Naive thymus-derived CD4-positive, alpha-beta T cell (primary cell): ENCODE measurements around the gene CCDC174. TPM values are rescaled to one million over a fixed set of nuclear protein-coding genes. Genes with fewer than 3 reads are reported as not detected.
"Not testable (repeated sequence)": the region's sequence is repeated elsewhere in the genome, so short reads cannot be mapped to it uniquely, and the experiment has no call there.

Experiments
- ATAC-seq: fragments of 150-1000 bp; cut with Tn5 transposase; 2 replicates; pipeline ENCODE4 v1.10.0; 2021; ENCODE audit warnings: mild to moderate bottlenecking, moderate library complexity
- CTCF ChIA-PET: fragments of 350-600 bp; sonication (Branson Sonifier 250); formaldehyde crosslinking; loops from one replicate; lab custom pipeline; 2021; ENCODE audit warnings: antibody characterized with exemption; lab: Charles Lee
- POLR2A ChIA-PET: fragments of 350-600 bp; sonication (Branson Sonifier 250); formaldehyde crosslinking; loops from one replicate; lab custom pipeline; 2021; ENCODE audit warnings: antibody characterized with exemption, inconsistent platforms; lab: Charles Lee
- DNase-seq, 9 donors: peaks; one replicate each; pipeline versions ENCODE4 v3.0.0 to v3.0.0-alpha.2; 2020 to 2022; ENCODE audit warnings: mixed read lengths in 1 of 9
- H3K27ac ChIP-seq: one replicate; pipeline ENCODE4 v1.7.0; 2013; ENCODE audit warnings: mild to moderate bottlenecking, low read depth, low read length, moderate library complexity
- H3K27me3 ChIP-seq, 2 donors: one replicate each; pipeline ENCODE4 v1.7.0; 2013; ENCODE audit warnings: low read length in 2 of 2, mild to moderate bottlenecking in 2 of 2, moderate library complexity in 2 of 2; ENCODE audit not compliant: control insufficient read depth in 2 of 2, insufficient read depth in 2 of 2
- H3K36me3 ChIP-seq, 3 experiments: 1 replicate in 2 of 3; 2 replicates in 1 of 3; pipeline ENCODE4 v1.7.0; 2013; ENCODE audit warnings: low read length in 3 of 3, mild to moderate bottlenecking in 3 of 3, moderate library complexity in 1 of 3; ENCODE audit not compliant: insufficient read depth in 3 of 3, control insufficient read depth in 2 of 3
- H3K4me1 ChIP-seq, 2 donors: one replicate each; pipeline ENCODE4 v1.7.0; 2013; ENCODE audit warnings: low read length in 2 of 2, mild to moderate bottlenecking in 2 of 2, moderate library complexity in 1 of 2; ENCODE audit not compliant: control insufficient read depth in 2 of 2, insufficient read depth in 2 of 2
- H3K4me3 ChIP-seq: 2 replicates; pipeline ENCODE4 v1.7.0; 2013; ENCODE audit warnings: mild to moderate bottlenecking, low read length
- H3K9me3 ChIP-seq, 3 experiments: 1 replicate in 2 of 3; 2 replicates in 1 of 3; pipeline ENCODE4 v1.7.0; 2013; ENCODE audit warnings: low read length in 3 of 3; ENCODE audit not compliant: control insufficient read depth in 2 of 3
- H3K27ac Mint-ChIP-seq, 9 donors: one replicate each; pipeline ENCODE4 v1.8.0; 2020 to 2022; ENCODE audit warnings: mixed read lengths in 9 of 9, mild to moderate bottlenecking in 8 of 9, moderate library complexity in 5 of 9, inconsistent platforms in 2 of 9
- H3K27me3 Mint-ChIP-seq, 5 donors: one replicate each; pipeline ENCODE4 v1.8.0; 2021 to 2022; ENCODE audit warnings: mixed read lengths in 5 of 5, mild to moderate bottlenecking in 1 of 5
- H3K36me3 Mint-ChIP-seq, 5 donors: one replicate each; pipeline ENCODE4 v1.8.0; 2020 to 2022; ENCODE audit warnings: mixed read lengths in 5 of 5, mild to moderate bottlenecking in 3 of 5, inconsistent platforms in 1 of 5
- H3K4me1 Mint-ChIP-seq, 7 donors: one replicate each; pipeline ENCODE4 v1.8.0; 2020 to 2022; ENCODE audit warnings: mixed read lengths in 7 of 7, mild to moderate bottlenecking in 3 of 7, inconsistent platforms in 1 of 7
- H3K4me3 Mint-ChIP-seq, 10 donors: one replicate each; pipeline ENCODE4 v1.8.0; 2020 to 2022; ENCODE audit warnings: mild to moderate bottlenecking in 10 of 10, mixed read lengths in 10 of 10, moderate library complexity in 6 of 10, inconsistent platforms in 2 of 10
- H3K9me3 Mint-ChIP-seq, 11 donors: one replicate each; pipeline ENCODE4 v1.8.0; 2020 to 2022; ENCODE audit warnings: mixed read lengths in 11 of 11, mild to moderate bottlenecking in 4 of 11, inconsistent platforms in 1 of 11, moderate library complexity in 1 of 11
- intact Hi-C, 2 donors: fragments of 100-400 bp; cut with micrococcal nuclease; formaldehyde crosslinking; loops; one replicate each; pipeline ENCODE4 v1.15.1; 2023
- polyA plus RNA-seq, 2 donors: library from polyadenylated mRNA; unstranded; fragments of 300-500 nt; fragmentation: Illumina TruSeq; gene quantifications; one replicate each; pipeline ENCODE4 v1.2.3, GENCODE V29; 2021
- total RNA-seq, 6 experiments: library from RNA in 5 of 6; stranded (reverse) in 5 of 6; gene quantifications; 1 replicate in 5 of 6; 2 replicates in 1 of 6; pipeline ENCODE4 v1.2.3 and lab custom pipeline; 2021 to 2026

The CCDC174 gene
- total and polyA plus RNA-seq, 7 experiments from 2014 or later = 18.3 to 59.2 (median 25.1) TPM

DNA sequence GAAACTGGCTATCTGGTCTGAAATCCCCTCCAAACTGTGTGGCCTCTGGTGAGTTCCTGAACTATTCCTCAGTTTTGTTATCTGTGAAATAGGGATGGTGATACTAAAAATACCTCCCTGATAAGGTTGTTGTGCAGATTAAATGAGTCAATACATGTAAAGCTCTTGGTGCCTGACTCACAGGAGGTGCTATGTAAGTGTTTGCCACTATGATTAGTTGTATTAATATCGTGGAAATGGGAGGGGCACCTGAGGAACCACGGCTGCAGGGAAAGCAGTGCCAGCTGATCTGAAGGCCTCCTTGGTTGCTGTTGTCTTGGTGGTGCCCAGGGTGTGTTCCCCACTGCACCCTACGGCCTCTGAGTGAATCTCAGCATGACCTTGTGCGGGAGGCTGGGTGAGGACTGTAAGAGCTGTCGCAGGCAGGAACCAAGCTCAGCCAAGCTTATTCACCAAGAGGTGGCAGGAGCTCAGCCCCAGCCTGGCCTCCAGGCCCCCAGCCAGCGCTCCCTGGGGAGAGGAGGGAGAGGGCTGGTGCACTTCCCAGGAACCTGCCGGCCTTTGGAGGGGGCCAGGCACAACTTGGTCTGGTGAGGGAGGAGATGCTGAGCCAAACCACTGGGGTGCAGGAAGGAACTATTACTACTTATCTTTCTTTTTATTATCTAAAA is 44.8 kb upstream of the CCDC174 start:
- intact Hi-C loops = no loop called here
- POLR2A ChIA-PET = no interaction called here

DNA sequence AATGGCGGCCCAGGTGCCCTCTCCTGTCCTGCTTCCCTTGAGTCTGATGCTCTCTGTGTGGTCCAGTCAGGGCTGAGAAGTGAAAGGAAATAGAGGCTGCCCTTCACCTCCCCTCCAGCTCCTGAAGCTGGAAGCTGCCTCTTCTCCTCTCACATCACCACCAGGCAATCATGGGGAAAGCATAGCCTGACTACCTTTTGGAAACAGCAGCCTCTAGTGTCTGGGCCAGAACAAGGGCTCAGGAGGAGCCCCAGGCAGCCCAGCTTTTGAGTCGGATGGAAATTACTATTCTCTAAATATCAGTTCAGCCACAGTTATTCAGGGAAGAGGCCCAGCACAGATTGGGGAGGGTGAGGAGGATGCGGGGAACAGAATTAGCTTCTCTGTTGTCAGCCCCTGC is 43.3 kb upstream of the CCDC174 start:
- H3K27ac ChIP-seq = no peak overlapping the region
- H3K4me1 Mint-ChIP-seq = peaks cover 0 to 1% (median 0%) of the 10 kb centered on the region in 7 donors
- H3K9me3 Mint-ChIP-seq = peaks cover 0 to 5% (median under 1%) of the 10 kb centered on the region in 11 donors
- POLR2A ChIA-PET = no interaction called here
- H3K4me3 Mint-ChIP-seq = no peak overlapping the region
- no peaks in the 10 kb centered on the region for H3K9me3 ChIP-seq
- ATAC-seq (no peak), DNase-seq (no peak)
- H3K27ac Mint-ChIP-seq = no peak overlapping the region
- H3K4me3 ChIP-seq = no peak overlapping the region
- peaks cover 44 to 66% (median 53%) of the 10 kb centered on the region in 5 donors for H3K27me3 Mint-ChIP-seq
- intact Hi-C loops = no loop called here
- no peaks in the 10 kb centered on the region for H3K4me1 ChIP-seq
- CTCF ChIA-PET = no interaction called here
- no peaks in the 10 kb centered on the region for H3K36me3 ChIP-seq
- peaks cover 1 to 7% (median 2%) of the 10 kb centered on the region in 5 donors for H3K36me3 Mint-ChIP-seq
- H3K27me3 ChIP-seq = no peaks in the 10 kb centered on the region

More for the DNA sequence above, 44.8 kb upstream of the CCDC174 start:
- Histone ChIP-seq H3K27ac (no peak overlapping the region), H3K36me3 (no peaks in the 10 kb centered on the region), H3K4me3 (no peak overlapping the region), H3K4me1 (no peaks in the 10 kb centered on the region), H3K27me3 (no peaks in the 10 kb centered on the region), H3K9me3 (no peaks in the 10 kb centered on the region)
- ATAC-seq = no peak
- peaks cover 47 to 66% (median 51%) of the 10 kb centered on the region in 5 donors for H3K27me3 Mint-ChIP-seq
- peaks cover 0 to 5% (median 0%) of the 10 kb centered on the region in 7 donors for H3K4me1 Mint-ChIP-seq
- no peak overlapping the region for H3K27ac Mint-ChIP-seq
- CTCF ChIA-PET = no interaction called here
- H3K4me3 Mint-ChIP-seq = no peak overlapping the region
- DNase-seq = no peak
- peaks cover 3 to 9% (median 4%) of the 10 kb centered on the region in 5 donors for H3K36me3 Mint-ChIP-seq
- H3K9me3 Mint-ChIP-seq = peaks cover 0 to 7% (median 3%) of the 10 kb centered on the region in 11 donors

DNA sequence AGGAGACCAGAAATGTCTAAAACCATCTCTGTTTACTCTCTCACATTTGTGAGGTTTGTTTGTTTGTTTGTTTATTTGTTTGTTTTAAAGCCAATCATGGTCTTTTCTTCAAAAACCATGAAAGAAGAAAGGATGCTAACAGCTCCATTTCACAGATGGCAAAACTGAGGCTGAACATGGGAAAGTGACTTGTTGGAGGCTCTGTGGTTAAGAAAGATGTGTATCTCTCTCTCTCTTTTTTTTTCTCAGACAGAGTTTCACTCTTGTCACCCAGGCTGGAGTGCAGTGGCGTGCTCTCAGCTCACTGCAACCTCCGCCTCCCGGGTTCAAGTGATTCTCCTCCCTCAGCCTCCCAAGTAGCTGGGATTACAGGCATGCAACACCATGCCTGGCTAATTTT is 42.5 kb upstream of the CCDC174 start:
- H3K4me1 Mint-ChIP-seq, ATAC-seq, H3K9me3 Mint-ChIP-seq, H3K27ac Mint-ChIP-seq, H3K4me3 Mint-ChIP-seq, intact Hi-C loops, H3K9me3 ChIP-seq, POLR2A ChIA-PET, H3K27me3 ChIP-seq, H3K36me3 ChIP-seq, H3K27ac ChIP-seq, H3K36me3 Mint-ChIP-seq, H3K4me1 ChIP-seq, H3K4me3 ChIP-seq, DNase-seq: not testable (repeated sequence)
- H3K27me3 Mint-ChIP-seq = peaks cover 37 to 58% (median 51%) of the 10 kb centered on the region in 5 donors
- CTCF ChIA-PET = interaction anchor here (0.6 kb wide), 1 partner anchor 227 kb away, joined by 4 read pairs; no protein-coding TSS in a partner anchor

DNA sequence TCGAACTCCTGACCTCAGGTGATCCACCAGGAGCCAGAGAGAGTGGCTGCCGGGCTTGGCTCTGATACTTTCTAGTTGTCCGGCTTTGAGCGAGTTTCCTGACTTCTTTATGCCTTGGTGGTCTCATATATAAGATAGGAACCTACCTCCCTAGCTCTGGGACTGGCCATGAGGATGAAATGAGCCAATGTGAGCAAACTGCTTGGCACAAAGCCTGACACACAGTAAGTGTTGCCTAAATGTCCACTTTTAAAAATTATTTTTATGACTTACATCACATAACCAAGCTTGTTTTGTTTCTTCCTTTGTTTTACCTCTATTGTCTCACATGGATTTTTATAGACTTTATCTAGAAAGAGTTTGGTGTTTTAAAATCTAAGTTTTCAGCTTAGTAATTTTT is 42.1 kb upstream of the CCDC174 start:
- H3K27me3 Mint-ChIP-seq = peaks cover 38 to 55% (median 46%) of the 10 kb centered on the region in 5 donors
- Histone ChIP-seq H3K9me3 (no peaks in the 10 kb centered on the region), H3K27ac (no peak overlapping the region), H3K4me3 (no peak overlapping the region), H3K4me1 (no peaks in the 10 kb centered on the region), H3K36me3 (no peaks in the 10 kb centered on the region), H3K27me3 (no peaks in the 10 kb centered on the region)
- POLR2A ChIA-PET = no interaction called here
- H3K9me3 Mint-ChIP-seq = no peaks in the 10 kb centered on the region
- CTCF ChIA-PET = no interaction called here
- no peak overlapping the region for H3K4me3 Mint-ChIP-seq
- H3K36me3 Mint-ChIP-seq = no peaks in the 10 kb centered on the region
- intact Hi-C loops = no loop called here
- no peak overlapping the region for H3K27ac Mint-ChIP-seq
- no peaks in the 10 kb centered on the region for H3K4me1 Mint-ChIP-seq
- no peak for DNase-seq
- ATAC-seq = no peak

DNA sequence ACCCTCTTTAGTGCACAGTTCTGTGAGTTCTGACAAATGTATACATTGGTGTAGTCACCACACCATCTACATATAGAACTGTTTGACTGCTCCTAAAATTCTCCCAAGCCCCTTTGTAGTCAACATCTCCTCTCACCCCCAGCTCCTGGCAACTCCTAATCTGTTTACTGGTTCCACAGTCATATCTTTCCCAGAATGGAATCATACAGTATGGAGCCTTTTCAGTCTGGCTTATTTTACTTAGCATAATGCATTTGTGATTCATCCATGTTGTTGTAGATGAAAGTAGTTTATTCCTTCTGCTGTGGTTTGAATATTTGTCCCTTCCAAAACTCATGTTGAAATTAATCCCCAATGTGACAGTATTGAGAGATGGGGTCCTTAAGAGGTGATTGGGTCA is 41.6 kb upstream of the CCDC174 start:
- no peaks in the 10 kb centered on the region for H3K27me3 ChIP-seq
- no peak overlapping the region for H3K4me3 ChIP-seq
- DNase-seq (no peak), ATAC-seq (no peak)
- H3K36me3 ChIP-seq = no peaks in the 10 kb centered on the region
- no peaks in the 10 kb centered on the region for H3K4me1 ChIP-seq
- no peak overlapping the region for H3K4me3 Mint-ChIP-seq
- H3K27ac Mint-ChIP-seq = no peak overlapping the region
- POLR2A ChIA-PET = no interaction called here
- peaks cover 37 to 55% (median 43%) of the 10 kb centered on the region in 5 donors for H3K27me3 Mint-ChIP-seq
- H3K36me3 Mint-ChIP-seq = no peaks in the 10 kb centered on the region
- H3K27ac ChIP-seq = no peak overlapping the region
- H3K9me3 ChIP-seq = no peaks in the 10 kb centered on the region
- no peaks in the 10 kb centered on the region for H3K4me1 Mint-ChIP-seq
- intact Hi-C loops = no loop called here
- no peaks in the 10 kb centered on the region for H3K9me3 Mint-ChIP-seq
- CTCF ChIA-PET = no interaction called here

DNA sequence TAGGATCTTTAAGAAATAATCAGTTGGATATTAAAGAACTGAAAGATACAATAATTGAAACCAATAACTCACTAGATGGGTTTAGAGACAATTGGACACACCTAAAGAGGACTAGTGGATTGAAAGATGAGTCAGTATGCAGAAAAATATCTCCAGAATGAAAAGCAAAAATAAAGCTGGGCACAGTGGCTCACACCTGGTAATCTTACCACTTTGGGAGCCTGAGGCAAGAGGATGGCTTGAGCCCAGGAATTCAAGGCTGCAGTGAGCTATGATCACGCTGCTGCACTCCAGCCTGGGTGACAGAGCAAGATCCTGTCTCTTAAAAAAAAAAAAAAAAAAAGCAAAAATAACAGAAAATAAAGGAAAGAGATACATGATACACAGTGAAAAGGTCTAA is 37.4 kb upstream of the CCDC174 start:
- H3K36me3 ChIP-seq = no peaks in the 10 kb centered on the region

DNA sequence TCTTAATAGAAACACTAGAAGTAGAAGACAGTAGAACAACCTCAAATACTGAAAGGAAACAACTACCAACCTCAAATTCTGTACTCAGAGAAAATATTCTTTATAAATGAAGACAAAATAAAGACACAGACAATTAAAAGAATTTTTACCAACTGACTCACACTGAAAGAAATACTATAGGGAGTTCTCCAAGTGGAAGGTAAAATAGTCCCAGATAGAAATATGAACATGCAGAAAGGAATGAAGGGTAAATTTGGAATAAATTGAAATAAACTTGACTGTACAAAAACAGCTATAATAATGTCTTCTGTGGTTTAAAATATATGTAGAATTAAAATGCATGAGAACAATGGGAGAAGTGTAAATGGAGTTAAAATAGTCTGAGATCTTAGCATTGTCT is 36.7 kb upstream of the CCDC174 start:
- Mint-ChIP-seq H3K27ac (no peak overlapping the region), H3K36me3 (no peaks in the 10 kb centered on the region), H3K9me3 (no peaks in the 10 kb centered on the region), H3K4me3 (no peak overlapping the region), H3K27me3 (peaks cover 15 to 43% (median 30%) of the 10 kb centered on the region in 5 donors), H3K4me1 (no peaks in the 10 kb centered on the region)
- no peak overlapping the region for H3K4me3 ChIP-seq
- DNase-seq (no peak), ATAC-seq (no peak)
- H3K4me1 ChIP-seq = no peaks in the 10 kb centered on the region
- H3K27ac ChIP-seq = no peak overlapping the region
- H3K9me3 ChIP-seq = no peaks in the 10 kb centered on the region
- no peaks in the 10 kb centered on the region for H3K36me3 ChIP-seq
- intact Hi-C loops = no loop called here
- no peaks in the 10 kb centered on the region for H3K27me3 ChIP-seq
- ChIA-PET POLR2A (no interaction called here), CTCF (no interaction called here)

More for the DNA sequence above, 37.4 kb upstream of the CCDC174 start:
- DNase-seq = no peak
- Mint-ChIP-seq H3K4me3 (no peak overlapping the region), H3K9me3 (no peaks in the 10 kb centered on the region), H3K36me3 (no peaks in the 10 kb centered on the region), H3K27me3 (peaks cover 15 to 43% (median 28%) of the 10 kb centered on the region in 5 donors), H3K4me1 (no peaks in the 10 kb centered on the region), H3K27ac (no peak overlapping the region)
- POLR2A ChIA-PET = no interaction called here
- H3K27me3 ChIP-seq = no peaks in the 10 kb centered on the region
- H3K4me3 ChIP-seq = no peak overlapping the region
- CTCF ChIA-PET = no interaction called here
- H3K27ac ChIP-seq = no peak overlapping the region
- no peaks in the 10 kb centered on the region for H3K9me3 ChIP-seq
- ATAC-seq = no peak
- intact Hi-C loops = no loop called here
- H3K4me1 ChIP-seq = no peaks in the 10 kb centered on the region
